ENCODE data around the gene NLGN3. TPM values are rescaled to one million over a fixed set of nuclear protein-coding genes. Genes with fewer than 3 reads are reported as not detected.
A peak's percentile ranks its signal among the peaks of the same experiment; 100 is the strongest.

Gene NLGN3
- total and polyA plus RNA-seq, 2 experiments from 2014 or later: 0.11 to 0.34 TPM

DNA sequence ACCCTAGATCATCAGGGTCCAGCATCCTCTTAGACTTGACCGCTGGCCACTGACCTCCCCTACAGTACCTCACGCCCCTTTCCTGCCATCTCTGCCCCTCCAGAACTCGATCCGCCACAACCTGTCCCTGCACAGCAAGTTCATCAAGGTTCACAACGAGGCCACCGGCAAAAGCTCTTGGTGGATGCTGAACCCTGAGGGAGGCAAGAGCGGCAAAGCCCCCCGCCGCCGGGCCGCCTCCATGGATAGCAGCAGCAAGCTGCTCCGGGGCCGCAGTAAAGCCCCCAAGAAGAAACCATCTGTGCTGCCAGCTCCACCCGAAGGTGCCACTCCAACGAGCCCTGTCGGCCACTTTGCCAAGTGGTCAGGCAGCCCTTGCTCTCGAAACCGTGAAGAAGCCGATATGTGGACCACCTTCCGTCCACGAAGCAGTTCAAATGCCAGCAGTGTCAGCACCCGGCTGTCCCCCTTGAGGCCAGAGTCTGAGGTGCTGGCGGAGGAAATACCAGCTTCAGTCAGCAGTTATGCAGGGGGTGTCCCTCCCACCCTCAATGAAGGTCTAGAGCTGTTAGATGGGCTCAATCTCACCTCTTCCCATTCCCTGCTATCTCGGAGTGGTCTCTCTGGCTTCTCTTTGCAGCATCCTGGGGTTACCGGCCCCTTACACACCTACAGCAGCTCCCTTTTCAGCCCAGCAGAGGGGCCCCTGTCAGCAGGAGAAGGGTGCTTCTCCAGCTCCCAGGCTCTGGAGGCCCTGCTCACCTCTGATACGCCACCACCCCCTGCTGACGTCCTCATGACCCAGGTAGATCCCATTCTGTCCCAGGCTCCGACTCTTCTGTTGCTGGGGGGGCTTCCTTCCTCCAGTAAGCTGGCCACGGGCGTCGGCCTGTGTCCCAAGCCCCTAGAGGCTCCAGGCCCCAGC lies 43.8 kb upstream of the NLGN3 start:
- Histone ChIP-seq H4K20me1 (ENCODE audit: insufficient read depth) (no peaks in the 10 kb centered on the region), H3K27ac (no peak overlapping the region), H3K36me3 (ENCODE audit: low read depth) (no peaks in the 10 kb centered on the region), H3K9me2 (ENCODE audit: insufficient read depth) (no peaks in the 10 kb centered on the region), H2AFZ (no peak overlapping the region), H3K4me2 (ENCODE audit: unreplicated experiment) (no peak overlapping the region), H3F3A (ENCODE audit: insufficient read depth) (no peaks in the 10 kb centered on the region), H3K4me3 (no peak overlapping the region), H3K79me2 (ENCODE audit: insufficient read depth) (no peaks in the 10 kb centered on the region), H3K9ac (no peak overlapping the region), H3K9me3 (ENCODE audit: low read depth) (no peaks in the 10 kb centered on the region), H3K27me3 (replicated peaks; ENCODE audit: insufficient read depth) (no peaks in the 10 kb centered on the region), H3K4me1 (ENCODE audit: insufficient read depth) (no peaks in the 10 kb centered on the region)
- in situ Hi-C loops (cut with MboI): no loop called here
- 83 to 89% methylated on average over 16 to 24 of the region's 31 CpGs for WGBS, 2 experiments (ENCODE audit: low coverage in 1 of 2, low lambda C conversion rate in 2 of 2, missing lambda C conversion rate in 2 of 2)
- no peak for TF ChIP-seq EZH2phosphoT487 (IDR thresholded peaks at IDR 0.05; ENCODE audit: insufficient read depth, low read depth)
- TF ChIP-seq EZH2 (IDR thresholded peaks at IDR 0.05; ENCODE audit: insufficient read depth, poor library complexity, severe bottlenecking): no peak
- DNase-seq: no peak

- Histone ChIP-seq H3K9ac (no peak overlapping the region), H2AFZ (no peak overlapping the region), H3F3A (ENCODE audit: insufficient read depth) (no peaks in the 10 kb centered on the region), H4K20me1 (ENCODE audit: insufficient read depth) (no peaks in the 10 kb centered on the region), H3K4me1 (ENCODE audit: insufficient read depth) (no peaks in the 10 kb centered on the region), H3K4me2 (ENCODE audit: unreplicated experiment) (no peak overlapping the region), H3K27me3 (replicated peaks; ENCODE audit: insufficient read depth) (no peaks in the 10 kb centered on the region), H3K4me3 (no peak overlapping the region), H3K9me3 (ENCODE audit: low read depth) (no peaks in the 10 kb centered on the region), H3K27ac (no peak overlapping the region), H3K9me2 (ENCODE audit: insufficient read depth) (no peaks in the 10 kb centered on the region), H3K36me3 (ENCODE audit: low read depth) (no peaks in the 10 kb centered on the region), H3K79me2 (ENCODE audit: insufficient read depth) (no peaks in the 10 kb centered on the region)
- whole genome bisulfite sequencing, 2 experiments (ENCODE audit: low coverage in 1 of 2, low lambda C conversion rate in 2 of 2, missing lambda C conversion rate in 2 of 2): 0 to 31% methylated on average over 1 to 3 of the region's 3 CpGs
- no peak for DNase-seq
- TF ChIP-seq EZH2phosphoT487 (IDR thresholded peaks at IDR 0.05; ENCODE audit: insufficient read depth, low read depth) (no peak), EZH2 (IDR thresholded peaks at IDR 0.05; ENCODE audit: insufficient read depth, poor library complexity, severe bottlenecking) (no peak)
- in situ Hi-C loops (cut with MboI): no loop called here
These were observed 42.3 kb upstream of the NLGN3 start for GRCh38 chrX:71102292-71102691.

DNA sequence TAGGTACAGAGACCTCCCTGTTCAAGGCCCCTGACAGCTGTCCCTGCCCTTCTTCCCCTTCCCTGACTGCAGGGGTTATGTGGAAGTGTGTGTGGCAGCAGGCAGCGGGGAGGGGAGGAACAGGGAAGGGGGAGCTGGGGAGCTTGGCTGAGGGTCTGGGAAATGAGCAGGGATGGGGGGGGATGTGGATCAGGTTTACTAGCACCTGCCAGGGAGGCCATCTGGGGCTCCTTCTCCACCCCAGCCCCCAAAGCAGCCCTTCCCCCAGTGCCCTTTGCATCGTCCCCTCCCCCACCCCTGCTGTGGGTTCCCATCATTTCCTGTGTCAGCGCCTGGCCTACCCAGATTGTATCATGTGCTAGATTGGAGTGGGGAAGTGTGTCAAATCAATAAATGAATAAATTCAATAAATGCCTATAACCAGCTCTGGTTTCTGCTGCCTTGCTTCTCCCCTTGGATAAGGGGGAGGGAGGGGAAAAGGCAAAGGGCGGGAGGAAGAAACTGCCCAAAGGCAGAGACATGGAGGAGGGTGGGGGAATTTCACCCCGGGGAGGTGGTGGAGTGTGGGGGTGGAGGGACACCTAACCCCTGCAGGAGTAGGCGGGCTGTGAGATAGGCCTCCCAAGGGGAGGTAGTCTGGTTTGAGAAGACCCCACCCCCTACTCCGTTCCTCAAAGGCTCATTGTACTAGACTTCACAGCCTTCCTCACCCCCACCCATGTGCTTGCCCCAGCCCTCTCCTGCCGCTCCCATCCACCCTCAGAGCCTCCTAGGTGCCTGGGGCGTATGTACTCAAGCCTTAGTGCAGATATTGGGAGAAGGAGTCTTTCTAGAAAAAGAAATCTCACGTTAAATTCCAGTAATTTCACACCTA lies 41.3 kb upstream of the NLGN3 start:
- Histone ChIP-seq H3K79me2 (ENCODE audit: insufficient read depth) (no peaks in the 10 kb centered on the region), H3K36me3 (ENCODE audit: low read depth) (no peaks in the 10 kb centered on the region), H3F3A (ENCODE audit: insufficient read depth) (no peaks in the 10 kb centered on the region), H3K9me2 (ENCODE audit: insufficient read depth) (no peaks in the 10 kb centered on the region), H3K4me1 (ENCODE audit: insufficient read depth) (no peaks in the 10 kb centered on the region), H3K27me3 (replicated peaks; ENCODE audit: insufficient read depth) (no peaks in the 10 kb centered on the region), H4K20me1 (ENCODE audit: insufficient read depth) (no peaks in the 10 kb centered on the region), H3K27ac (no peak overlapping the region), H3K9me3 (ENCODE audit: low read depth) (no peaks in the 10 kb centered on the region), H2AFZ (no peak overlapping the region; the same call in 1 of the 2 replicates), H3K4me3 (no peak overlapping the region), H3K4me2 (ENCODE audit: unreplicated experiment) (no peak overlapping the region), H3K9ac (no peak overlapping the region)
- 37 to 60% methylated on average over 2 to 10 of the region's 10 CpGs for WGBS, 2 experiments (ENCODE audit: low coverage in 1 of 2, low lambda C conversion rate in 2 of 2, missing lambda C conversion rate in 2 of 2)
- TF ChIP-seq EZH2phosphoT487 (IDR thresholded peaks at IDR 0.05; ENCODE audit: insufficient read depth, low read depth) (no peak), EZH2 (IDR thresholded peaks at IDR 0.05; ENCODE audit: insufficient read depth, poor library complexity, severe bottlenecking) (no peak)
- in situ Hi-C loops (cut with MboI): no loop called here
- DNase-seq: peak; percentile 14

DNA sequence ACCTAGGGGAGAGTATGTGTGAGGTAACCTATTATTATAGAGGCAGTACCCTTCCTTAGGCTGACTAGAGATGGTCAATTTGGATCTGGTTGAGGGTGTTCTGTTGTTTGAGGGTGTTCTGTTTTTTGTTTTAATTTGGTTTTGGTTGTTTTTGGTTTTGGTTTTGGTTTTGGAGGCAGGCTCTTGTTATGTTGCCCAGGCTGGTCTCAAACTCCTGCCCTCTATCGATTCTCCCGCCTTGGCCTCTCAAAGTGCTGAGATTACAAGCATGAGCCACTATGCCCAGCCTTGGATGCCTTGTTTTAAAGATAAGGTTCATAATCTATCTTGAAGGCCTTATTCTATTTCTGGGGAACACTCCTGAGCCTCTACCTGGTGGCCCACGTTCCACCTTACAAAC lies 39.0 kb upstream of the NLGN3 start:
- H3K9me3 ChIP-seq (ENCODE audit: low read depth): no peaks in the 10 kb centered on the region
- no peaks in the 10 kb centered on the region for H4K20me1 ChIP-seq (ENCODE audit: insufficient read depth)
- no peaks in the 10 kb centered on the region for H3F3A ChIP-seq (ENCODE audit: insufficient read depth)
- H3K4me3 ChIP-seq: no peak overlapping the region
- no peaks in the 10 kb centered on the region for H3K36me3 ChIP-seq (ENCODE audit: low read depth)
- no peak overlapping the region for H2AFZ ChIP-seq
- 94 to 100% methylated on average over 3 of the region's 3 CpGs for WGBS, 2 experiments (ENCODE audit: low coverage in 1 of 2, low lambda C conversion rate in 2 of 2, missing lambda C conversion rate in 2 of 2)
- no peak for DNase-seq
- no peak for TF ChIP-seq EZH2 (IDR thresholded peaks at IDR 0.05; ENCODE audit: insufficient read depth, poor library complexity, severe bottlenecking)
- no peak for TF ChIP-seq EZH2phosphoT487 (IDR thresholded peaks at IDR 0.05; ENCODE audit: insufficient read depth, low read depth)
- H3K79me2 ChIP-seq (ENCODE audit: insufficient read depth): no peaks in the 10 kb centered on the region
- no peak overlapping the region for H3K27ac ChIP-seq
- no peak overlapping the region for H3K9ac ChIP-seq
- no peaks in the 10 kb centered on the region for H3K9me2 ChIP-seq (ENCODE audit: insufficient read depth)
- H3K27me3 ChIP-seq (replicated peaks; ENCODE audit: insufficient read depth): no peaks in the 10 kb centered on the region
- no peak overlapping the region for H3K4me2 ChIP-seq (ENCODE audit: unreplicated experiment)
- in situ Hi-C loops (cut with MboI): no loop called here
- no peaks in the 10 kb centered on the region for H3K4me1 ChIP-seq (ENCODE audit: insufficient read depth)
